ENCODE results near the gene GALK1.
A peak's percentile ranks its signal among the peaks of the same experiment; 100 is the strongest.

DNA sequence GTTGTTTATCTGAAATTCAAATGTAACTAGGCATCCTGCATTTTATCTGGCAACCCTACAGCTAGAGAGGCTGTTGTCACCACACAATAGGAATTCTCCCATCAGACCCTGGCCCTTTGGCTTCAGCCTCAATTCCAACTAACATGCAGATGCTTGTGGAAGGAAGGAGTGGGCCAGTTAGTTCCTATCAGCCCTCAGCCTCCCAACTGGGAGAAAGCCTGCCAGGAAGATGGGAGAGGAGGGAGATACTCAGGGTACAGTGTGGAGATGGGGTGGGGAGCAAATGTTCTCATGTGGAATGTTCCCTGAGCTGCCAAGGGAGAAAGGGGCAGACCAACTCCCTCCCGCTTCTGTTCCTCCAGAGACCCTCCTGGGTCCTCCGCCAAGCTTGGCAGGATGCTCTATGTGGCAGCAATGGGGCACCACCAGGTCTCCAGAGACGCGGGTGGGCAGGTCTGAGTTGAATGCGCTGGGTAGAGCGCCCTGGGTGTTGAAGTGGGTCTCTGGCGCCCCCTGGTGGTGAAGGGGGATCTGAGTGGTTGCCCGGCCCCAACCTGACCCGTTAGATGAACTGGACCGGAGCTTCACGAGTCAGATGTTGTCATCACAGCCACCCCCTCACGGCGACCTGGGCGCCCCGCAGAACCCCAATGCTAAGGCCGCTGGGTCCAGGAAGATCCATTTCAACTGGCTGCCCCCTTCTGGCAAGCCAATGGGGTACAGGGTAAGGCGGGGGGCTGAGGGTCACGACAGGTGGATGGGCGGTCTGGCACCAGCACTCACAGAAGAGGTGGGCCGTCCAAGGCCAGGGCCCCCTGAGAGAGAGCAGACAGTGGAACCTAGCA, 15.2 kb downstream of the GALK1 start:
- TF ChIP-seq, protein P1, sequence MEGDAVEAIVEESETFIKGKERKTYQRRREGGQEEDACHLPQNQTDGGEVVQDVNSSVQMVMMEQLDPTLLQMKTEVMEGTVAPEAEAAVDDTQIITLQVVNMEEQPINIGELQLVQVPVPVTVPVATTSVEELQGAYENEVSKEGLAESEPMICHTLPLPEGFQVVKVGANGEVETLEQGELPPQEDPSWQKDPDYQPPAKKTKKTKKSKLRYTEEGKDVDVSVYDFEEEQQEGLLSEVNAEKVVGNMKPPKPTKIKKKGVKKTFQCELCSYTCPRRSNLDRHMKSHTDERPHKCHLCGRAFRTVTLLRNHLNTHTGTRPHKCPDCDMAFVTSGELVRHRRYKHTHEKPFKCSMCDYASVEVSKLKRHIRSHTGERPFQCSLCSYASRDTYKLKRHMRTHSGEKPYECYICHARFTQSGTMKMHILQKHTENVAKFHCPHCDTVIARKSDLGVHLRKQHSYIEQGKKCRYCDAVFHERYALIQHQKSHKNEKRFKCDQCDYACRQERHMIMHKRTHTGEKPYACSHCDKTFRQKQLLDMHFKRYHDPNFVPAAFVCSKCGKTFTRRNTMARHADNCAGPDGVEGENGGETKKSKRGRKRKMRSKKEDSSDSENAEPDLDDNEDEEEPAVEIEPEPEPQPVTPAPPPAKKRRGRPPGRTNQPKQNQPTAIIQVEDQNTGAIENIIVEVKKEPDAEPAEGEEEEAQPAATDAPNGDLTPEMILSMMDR (conservative IDR thresholded peaks at IDR 0.05 in 1 of 2, IDR thresholded peaks at IDR 0.05 in 1 of 2; ENCODE audit: low read depth in 1 of 2, low read length in 2 of 2) = peak; percentile 75 to 82
- no peak for TF ChIP-seq EZH2 (IDR thresholded peaks at IDR 0.05; ENCODE audit: low read length, missing control alignments)
